ENCODE measurements around the gene ODAD4. TPM values are rescaled to one million over a fixed set of nuclear protein-coding genes. Genes with fewer than 3 reads are reported as not detected.
A peak's percentile ranks its signal among the peaks of the same experiment; 100 is the strongest.

The ODAD4 gene
- total and polyA plus RNA-seq, 4 donors: 0.07 to 1.0 (median 0.23) TPM

DNA sequence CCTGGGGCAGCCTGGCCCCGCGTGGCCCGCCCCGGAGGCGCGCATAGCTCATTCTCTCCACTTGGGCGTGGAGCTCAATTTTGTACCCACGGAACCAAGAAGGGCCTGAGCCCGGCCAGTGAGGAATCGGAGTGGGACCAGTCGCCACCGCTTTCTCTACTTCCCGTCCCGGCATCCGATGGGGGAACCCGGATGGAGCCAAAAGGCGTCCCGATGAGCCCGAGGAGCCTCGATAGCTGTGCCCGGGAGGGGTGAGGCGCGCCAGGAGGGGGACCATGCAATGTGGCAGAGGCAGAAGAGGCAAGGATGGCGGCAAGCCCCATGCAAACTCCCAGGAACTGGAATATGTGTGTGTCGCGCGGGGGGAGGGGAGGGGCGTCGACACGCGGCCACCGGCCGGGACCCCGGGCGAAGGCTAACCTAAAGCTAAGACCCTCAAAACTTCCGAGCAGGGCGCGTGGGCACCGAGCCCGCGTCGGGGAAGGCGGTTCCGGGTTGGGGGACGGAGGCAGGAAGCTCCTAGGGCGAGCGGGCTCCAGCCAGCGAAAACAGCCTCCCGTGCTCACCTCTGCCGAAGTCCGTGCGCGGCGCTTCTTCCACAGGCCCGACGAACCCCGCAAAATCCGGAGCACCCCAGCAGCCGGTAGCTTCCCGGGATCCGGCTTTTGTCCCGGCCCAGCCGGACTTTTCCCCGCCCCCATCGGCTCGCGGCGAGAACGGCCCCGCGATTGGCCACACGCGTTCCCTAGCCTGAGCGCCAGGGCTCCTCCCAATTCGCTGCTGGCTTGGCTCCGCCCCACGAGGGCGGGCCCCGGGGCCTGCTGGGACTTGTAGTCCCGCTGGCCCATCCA is 11.9 kb upstream of the ODAD4 start, which contains the start of gene ACLY:
Gene ACLY, minus strand, starts transcription at position 638 of the 851 bp plus-strand sequence. CDS start 5,078 bp downstream, outside the sequence.
- TF ChIP-seq, protein P1, sequence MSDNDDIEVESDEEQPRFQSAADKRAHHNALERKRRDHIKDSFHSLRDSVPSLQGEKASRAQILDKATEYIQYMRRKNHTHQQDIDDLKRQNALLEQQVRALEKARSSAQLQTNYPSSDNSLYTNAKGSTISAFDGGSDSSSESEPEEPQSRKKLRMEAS (IDR thresholded peaks at IDR 0.05): no peak
- TF ChIP-seq SP1 (IDR thresholded peaks at IDR 0.05) (peak; percentile 79), RXRA (IDR thresholded peaks at IDR 0.05) (peak in 1 of 2 donors; percentile 35), HNF4G (IDR thresholded peaks at IDR 0.05) (no peak), JUND (IDR thresholded peaks at IDR 0.05) (no peak), RAD21 (IDR thresholded peaks at IDR 0.05) (peak; percentile 19 to 28), GABPA (IDR thresholded peaks at IDR 0.05 in 1 of 2, conservative IDR thresholded peaks at IDR 0.05 in 1 of 2) (peak in 1 of 2 donors; percentile 62), YY1 (IDR thresholded peaks at IDR 0.05) (peak; percentile 78), NR2F2 (IDR thresholded peaks at IDR 0.05) (peak; percentile 32), FOXA1 (IDR thresholded peaks at IDR 0.05) (no peak), TAF1 (conservative IDR thresholded peaks at IDR 0.05) (no peak), HNF4A (conservative IDR thresholded peaks at IDR 0.05) (peak in 1 of 2 donors; percentile 14), FOXA2 (IDR thresholded peaks at IDR 0.05) (no peak), EGR1 (IDR thresholded peaks at IDR 0.05; ENCODE audit: low read depth in 2 of 2) (peak in 1 of 2 donors; percentile 29)
- TF ChIP-seq, protein P2, sequence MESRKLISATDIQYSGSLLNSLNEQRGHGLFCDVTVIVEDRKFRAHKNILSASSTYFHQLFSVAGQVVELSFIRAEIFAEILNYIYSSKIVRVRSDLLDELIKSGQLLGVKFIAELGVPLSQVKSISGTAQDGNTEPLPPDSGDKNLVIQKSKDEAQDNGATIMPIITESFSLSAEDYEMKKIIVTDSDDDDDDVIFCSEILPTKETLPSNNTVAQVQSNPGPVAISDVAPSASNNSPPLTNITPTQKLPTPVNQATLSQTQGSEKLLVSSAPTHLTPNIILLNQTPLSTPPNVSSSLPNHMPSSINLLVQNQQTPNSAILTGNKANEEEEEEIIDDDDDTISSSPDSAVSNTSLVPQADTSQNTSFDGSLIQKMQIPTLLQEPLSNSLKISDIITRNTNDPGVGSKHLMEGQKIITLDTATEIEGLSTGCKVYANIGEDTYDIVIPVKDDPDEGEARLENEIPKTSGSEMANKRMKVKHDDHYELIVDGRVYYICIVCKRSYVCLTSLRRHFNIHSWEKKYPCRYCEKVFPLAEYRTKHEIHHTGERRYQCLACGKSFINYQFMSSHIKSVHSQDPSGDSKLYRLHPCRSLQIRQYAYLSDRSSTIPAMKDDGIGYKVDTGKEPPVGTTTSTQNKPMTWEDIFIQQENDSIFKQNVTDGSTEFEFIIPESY (IDR thresholded peaks at IDR 0.05): no peak
- TF ChIP-seq, protein P3, sequence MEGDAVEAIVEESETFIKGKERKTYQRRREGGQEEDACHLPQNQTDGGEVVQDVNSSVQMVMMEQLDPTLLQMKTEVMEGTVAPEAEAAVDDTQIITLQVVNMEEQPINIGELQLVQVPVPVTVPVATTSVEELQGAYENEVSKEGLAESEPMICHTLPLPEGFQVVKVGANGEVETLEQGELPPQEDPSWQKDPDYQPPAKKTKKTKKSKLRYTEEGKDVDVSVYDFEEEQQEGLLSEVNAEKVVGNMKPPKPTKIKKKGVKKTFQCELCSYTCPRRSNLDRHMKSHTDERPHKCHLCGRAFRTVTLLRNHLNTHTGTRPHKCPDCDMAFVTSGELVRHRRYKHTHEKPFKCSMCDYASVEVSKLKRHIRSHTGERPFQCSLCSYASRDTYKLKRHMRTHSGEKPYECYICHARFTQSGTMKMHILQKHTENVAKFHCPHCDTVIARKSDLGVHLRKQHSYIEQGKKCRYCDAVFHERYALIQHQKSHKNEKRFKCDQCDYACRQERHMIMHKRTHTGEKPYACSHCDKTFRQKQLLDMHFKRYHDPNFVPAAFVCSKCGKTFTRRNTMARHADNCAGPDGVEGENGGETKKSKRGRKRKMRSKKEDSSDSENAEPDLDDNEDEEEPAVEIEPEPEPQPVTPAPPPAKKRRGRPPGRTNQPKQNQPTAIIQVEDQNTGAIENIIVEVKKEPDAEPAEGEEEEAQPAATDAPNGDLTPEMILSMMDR (IDR thresholded peaks at IDR 0.05; ENCODE audit: low read depth, low read length, missing input control): no peak
- TF ChIP-seq, protein P4, sequence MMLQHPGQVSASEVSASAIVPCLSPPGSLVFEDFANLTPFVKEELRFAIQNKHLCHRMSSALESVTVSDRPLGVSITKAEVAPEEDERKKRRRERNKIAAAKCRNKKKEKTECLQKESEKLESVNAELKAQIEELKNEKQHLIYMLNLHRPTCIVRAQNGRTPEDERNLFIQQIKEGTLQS (IDR thresholded peaks at IDR 0.05): no peak
- TF ChIP-seq, protein P5, sequence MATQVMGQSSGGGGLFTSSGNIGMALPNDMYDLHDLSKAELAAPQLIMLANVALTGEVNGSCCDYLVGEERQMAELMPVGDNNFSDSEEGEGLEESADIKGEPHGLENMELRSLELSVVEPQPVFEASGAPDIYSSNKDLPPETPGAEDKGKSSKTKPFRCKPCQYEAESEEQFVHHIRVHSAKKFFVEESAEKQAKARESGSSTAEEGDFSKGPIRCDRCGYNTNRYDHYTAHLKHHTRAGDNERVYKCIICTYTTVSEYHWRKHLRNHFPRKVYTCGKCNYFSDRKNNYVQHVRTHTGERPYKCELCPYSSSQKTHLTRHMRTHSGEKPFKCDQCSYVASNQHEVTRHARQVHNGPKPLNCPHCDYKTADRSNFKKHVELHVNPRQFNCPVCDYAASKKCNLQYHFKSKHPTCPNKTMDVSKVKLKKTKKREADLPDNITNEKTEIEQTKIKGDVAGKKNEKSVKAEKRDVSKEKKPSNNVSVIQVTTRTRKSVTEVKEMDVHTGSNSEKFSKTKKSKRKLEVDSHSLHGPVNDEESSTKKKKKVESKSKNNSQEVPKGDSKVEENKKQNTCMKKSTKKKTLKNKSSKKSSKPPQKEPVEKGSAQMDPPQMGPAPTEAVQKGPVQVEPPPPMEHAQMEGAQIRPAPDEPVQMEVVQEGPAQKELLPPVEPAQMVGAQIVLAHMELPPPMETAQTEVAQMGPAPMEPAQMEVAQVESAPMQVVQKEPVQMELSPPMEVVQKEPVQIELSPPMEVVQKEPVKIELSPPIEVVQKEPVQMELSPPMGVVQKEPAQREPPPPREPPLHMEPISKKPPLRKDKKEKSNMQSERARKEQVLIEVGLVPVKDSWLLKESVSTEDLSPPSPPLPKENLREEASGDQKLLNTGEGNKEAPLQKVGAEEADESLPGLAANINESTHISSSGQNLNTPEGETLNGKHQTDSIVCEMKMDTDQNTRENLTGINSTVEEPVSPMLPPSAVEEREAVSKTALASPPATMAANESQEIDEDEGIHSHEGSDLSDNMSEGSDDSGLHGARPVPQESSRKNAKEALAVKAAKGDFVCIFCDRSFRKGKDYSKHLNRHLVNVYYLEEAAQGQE (IDR thresholded peaks at IDR 0.05): peak; percentile 44
- WGBS: under 1% methylated on average over 80 of the region's 80 CpGs
- H3K27ac ChIP-seq (ENCODE audit: low read depth in 1 of 2, low read length in 2 of 2): peak within 1 kb of the TSS; percentile 94 to 96
- peaks cover 11 to 44% (median 32%) of the 10 kb centered on the region in 4 donors for H3K4me1 ChIP-seq (ENCODE audit: control insufficient read depth in 4 of 4, insufficient read depth in 4 of 4, low read length in 3 of 4)
- DNase-seq (ENCODE audit: low spot score): peak; percentile 97
- H3K4me3 ChIP-seq (ENCODE audit: low read depth in 1 of 3, low read length in 3 of 3): peak within 1 kb of the TSS; percentile 81 to 93 (median 93)
- H3K27me3 ChIP-seq (ENCODE audit: control insufficient read depth in 4 of 4, insufficient read depth in 4 of 4, low read length in 3 of 4): no peaks in the 10 kb centered on the region
- H3K9me3 ChIP-seq (ENCODE audit: control insufficient read depth in 4 of 4, low read length in 3 of 4): no peaks in the 10 kb centered on the region
- H3K36me3 ChIP-seq (ENCODE audit: control insufficient read depth in 4 of 4, insufficient read depth in 3 of 4, low read depth in 1 of 4, low read length in 3 of 4): no peaks in the 10 kb centered on the region
- H3K9ac ChIP-seq (ENCODE audit: low read depth in 1 of 2, low read length in 2 of 2): peak within 1 kb of the TSS; percentile 76 to 98

Data from liver (tissue), 9 donors.